ENCODE data around the gene RUNX2. TPM values are rescaled to one million over a fixed set of nuclear protein-coding genes. Genes with fewer than 3 reads are reported as not detected.

Gene RUNX2
- total RNA-seq, 2 experiments from 2014 or later = 0.27 to 0.44 TPM

DNA sequence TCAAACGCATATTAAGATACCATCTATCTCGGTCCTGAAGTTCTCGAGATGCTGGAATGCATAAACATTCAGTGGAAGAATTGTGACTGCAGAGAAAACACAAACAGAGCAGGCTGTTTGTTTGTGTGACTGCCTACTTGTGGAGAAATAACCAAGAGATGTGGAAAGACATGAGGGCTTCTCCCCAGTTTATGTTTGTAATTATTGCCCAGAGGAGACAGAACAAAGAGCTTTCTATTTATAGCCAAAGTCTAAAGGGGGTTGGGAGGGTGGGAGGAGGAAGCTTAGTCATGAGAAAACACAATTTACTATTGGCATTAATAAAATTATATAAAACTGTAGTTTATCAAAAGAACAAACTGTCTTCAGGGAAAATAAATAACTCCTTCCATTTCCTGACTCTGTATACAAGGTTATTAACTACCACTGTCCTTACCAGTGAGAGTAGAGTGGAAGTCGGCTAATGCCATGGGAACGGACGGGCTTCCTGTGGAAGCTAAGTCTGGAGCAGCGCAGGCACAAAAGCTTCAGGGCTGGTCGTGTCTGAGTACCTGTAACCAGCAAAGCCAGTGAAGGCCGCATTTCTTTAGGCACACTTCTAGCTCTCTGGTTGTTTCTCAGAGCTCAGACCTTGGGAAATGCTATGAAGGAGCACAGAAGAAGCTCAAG is 249.8 kb downstream of the RUNX2 start:
- H3K4me1 ChIP-seq (ENCODE audit: insufficient read depth, low read length, poor library complexity, severe bottlenecking) = no peaks in the 10 kb centered on the region
- H3K4me3 ChIP-seq (ENCODE audit: low read depth, low read length, poor library complexity, severe bottlenecking) = no peak overlapping the region
- TF ChIP-seq, protein P1, sequence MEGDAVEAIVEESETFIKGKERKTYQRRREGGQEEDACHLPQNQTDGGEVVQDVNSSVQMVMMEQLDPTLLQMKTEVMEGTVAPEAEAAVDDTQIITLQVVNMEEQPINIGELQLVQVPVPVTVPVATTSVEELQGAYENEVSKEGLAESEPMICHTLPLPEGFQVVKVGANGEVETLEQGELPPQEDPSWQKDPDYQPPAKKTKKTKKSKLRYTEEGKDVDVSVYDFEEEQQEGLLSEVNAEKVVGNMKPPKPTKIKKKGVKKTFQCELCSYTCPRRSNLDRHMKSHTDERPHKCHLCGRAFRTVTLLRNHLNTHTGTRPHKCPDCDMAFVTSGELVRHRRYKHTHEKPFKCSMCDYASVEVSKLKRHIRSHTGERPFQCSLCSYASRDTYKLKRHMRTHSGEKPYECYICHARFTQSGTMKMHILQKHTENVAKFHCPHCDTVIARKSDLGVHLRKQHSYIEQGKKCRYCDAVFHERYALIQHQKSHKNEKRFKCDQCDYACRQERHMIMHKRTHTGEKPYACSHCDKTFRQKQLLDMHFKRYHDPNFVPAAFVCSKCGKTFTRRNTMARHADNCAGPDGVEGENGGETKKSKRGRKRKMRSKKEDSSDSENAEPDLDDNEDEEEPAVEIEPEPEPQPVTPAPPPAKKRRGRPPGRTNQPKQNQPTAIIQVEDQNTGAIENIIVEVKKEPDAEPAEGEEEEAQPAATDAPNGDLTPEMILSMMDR (conservative IDR thresholded peaks at IDR 0.05; ENCODE audit: low read length) = no peak
- no peak for TF ChIP-seq EZH2phosphoT487 (IDR thresholded peaks at IDR 0.05; ENCODE audit: borderline replicate concordance, low read depth, low read length)
- no peaks in the 10 kb centered on the region for H3K9me3 ChIP-seq (ENCODE audit: low read length)
- H3K4me2 ChIP-seq (ENCODE audit: low read length) = no peak overlapping the region
- ChIA-PET CTCF (ENCODE audit: unreplicated experiment) (no interaction called here), POLR2A (interaction anchor here (1.0 to 1.2 kb wide), 2 partner anchors 80 to 170 kb away, joined by 3 to 4 read pairs; no protein-coding TSS in a partner anchor)
- no peaks in the 10 kb centered on the region for H3K79me2 ChIP-seq (ENCODE audit: insufficient read depth, low read depth, low read length)
- BruUV-seq (replicated peaks) = no TSS peak
- no peaks in the 10 kb centered on the region for H3K9me2 ChIP-seq (ENCODE audit: insufficient read depth, low read length)
- H3K27ac ChIP-seq (ENCODE audit: low read depth, low read length, poor library complexity, severe bottlenecking) = no peak overlapping the region
- intact Hi-C loops (cut with micrococcal nuclease; ENCODE audit: unreplicated experiment) = no loop called here
- H2AFZ ChIP-seq (ENCODE audit: low read length) = no peak overlapping the region
- H4K20me1 ChIP-seq (ENCODE audit: insufficient read depth, low read length) = no peaks in the 10 kb centered on the region
- DNase-seq (ENCODE audit: low spot score) = no peak
- H3K36me3 ChIP-seq (ENCODE audit: insufficient read depth, low read length) = no peaks in the 10 kb centered on the region

- CTCF ChIA-PET (ENCODE audit: unreplicated experiment) = no interaction called here
- intact Hi-C loops (cut with micrococcal nuclease; ENCODE audit: unreplicated experiment) = no loop called here
- POLR2A ChIA-PET = interaction anchor here (0.8 kb wide), 1 partner anchor 185 kb away, joined by 3 read pairs; no protein-coding TSS in a partner anchor
- Histone ChIP-seq H3K4me1 (ENCODE audit: insufficient read depth, low read length, poor library complexity, severe bottlenecking) (peaks cover 11% of the 10 kb centered on the region), H3K9me2 (ENCODE audit: insufficient read depth, low read length) (no peaks in the 10 kb centered on the region), H3K4me2 (ENCODE audit: low read length) (no peak overlapping the region), H3K4me3 (ENCODE audit: low read depth, low read length, poor library complexity, severe bottlenecking) (no peak overlapping the region), H2AFZ (ENCODE audit: low read length) (no peak overlapping the region), H4K20me1 (ENCODE audit: insufficient read depth, low read length) (no peaks in the 10 kb centered on the region), H3K9me3 (ENCODE audit: low read length) (no peaks in the 10 kb centered on the region), H3K36me3 (ENCODE audit: insufficient read depth, low read length) (no peaks in the 10 kb centered on the region), H3K79me2 (ENCODE audit: insufficient read depth, low read depth, low read length) (no peaks in the 10 kb centered on the region), H3K27ac (ENCODE audit: low read depth, low read length, poor library complexity, severe bottlenecking) (no peak overlapping the region)
- TF ChIP-seq, protein P1 (conservative IDR thresholded peaks at IDR 0.05; ENCODE audit: low read length) = no peak
- TF ChIP-seq EZH2phosphoT487 (IDR thresholded peaks at IDR 0.05; ENCODE audit: borderline replicate concordance, low read depth, low read length) = no peak
- DNase-seq (ENCODE audit: low spot score) = no peak
- BruUV-seq (replicated peaks) = no TSS peak
Measured at GRCh38 chr6:45584127-45584526, 256.0 kb downstream of the RUNX2 start.

All from OCI-LY7 (cell line).